ENCODE results near the gene TYK2. TPM values are rescaled to one million over a fixed set of nuclear protein-coding genes. Genes with fewer than 3 reads are reported as not detected.
"Not testable (repeated sequence)": the region's sequence is repeated elsewhere in the genome, so short reads cannot be mapped to it uniquely, and the experiment has no call there.

Gene TYK2
- total RNA-seq, 2 donors from 2014 or later = 241 to 267 TPM

- Mint-ChIP-seq H3K27me3 (peaks cover 39% of the 10 kb centered on the region), H3K36me3 (ENCODE audit: low read depth) (peaks cover 6% of the 10 kb centered on the region), H3K4me3 (peak overlapping the region; percentile 76), H3K4me1 (peaks cover 32% of the 10 kb centered on the region), H3K27ac (no peak overlapping the region)
- no peaks in the 10 kb centered on the region for H3K9me3 ChIP-seq (ENCODE audit: control insufficient read depth, low read length, poor library complexity, severe bottlenecking)
- DNase-seq (no peak), ATAC-seq (no peak)
Measured at GRCh38 chr19:10418235-10418484, 37.8 kb upstream of the TYK2 start.

GRCh38 chr19:10417541-10418234 lies 37.3 kb upstream of the TYK2 start:
- Mint-ChIP-seq H3K27me3 (peaks cover 39% of the 10 kb centered on the region), H3K4me3 (no peak overlapping the region), H3K27ac (no peak overlapping the region), H3K36me3 (ENCODE audit: low read depth) (peaks cover 6% of the 10 kb centered on the region), H3K4me1 (peaks cover 32% of the 10 kb centered on the region)
- H3K9me3 ChIP-seq (ENCODE audit: control insufficient read depth, low read length, poor library complexity, severe bottlenecking) = no peaks in the 10 kb centered on the region
- DNase-seq (no peak), ATAC-seq (no peak)

- peak; percentile 94 to 98 (median 98) for DNase-seq
Measured at GRCh38 chr19:10416380-10417257, 36.2 kb upstream of the TYK2 start.

GRCh38 chr19:10416083-10416379 lies 35.7 kb upstream of the TYK2 start:
- H3K9me3 ChIP-seq (ENCODE audit: control insufficient read depth, low read length, poor library complexity, severe bottlenecking) = no peaks in the 10 kb centered on the region
- H3K27me3 Mint-ChIP-seq = peaks cover 23% of the 10 kb centered on the region
- peaks cover 6% of the 10 kb centered on the region for H3K36me3 Mint-ChIP-seq (ENCODE audit: low read depth)
- H3K27ac Mint-ChIP-seq = peak overlapping the region; percentile 44
- peak overlapping the region; percentile 43 for H3K4me3 Mint-ChIP-seq
- peaks cover 27% of the 10 kb centered on the region for H3K4me1 Mint-ChIP-seq
- ATAC-seq (no peak), DNase-seq (no peak)

More at GRCh38 chr19:10416380-10417257, 36.2 kb upstream of the TYK2 start:
- H3K4me1 Mint-ChIP-seq = peaks cover 31% of the 10 kb centered on the region
- no peaks in the 10 kb centered on the region for H3K9me3 ChIP-seq (ENCODE audit: control insufficient read depth, low read length, poor library complexity, severe bottlenecking)
- peak overlapping the region; percentile 44 for H3K27ac Mint-ChIP-seq
- peaks cover 29% of the 10 kb centered on the region for H3K27me3 Mint-ChIP-seq
- H3K36me3 Mint-ChIP-seq (ENCODE audit: low read depth) = peaks cover 6% of the 10 kb centered on the region
- peak overlapping the region; percentile 43 for H3K4me3 Mint-ChIP-seq
- peak; percentile 77 for ATAC-seq

GRCh38 chr19:10412257-10412977 lies 32.0 kb upstream of the TYK2 start:
- no peak for DNase-seq
- H3K9me3 ChIP-seq (ENCODE audit: control insufficient read depth, low read length, poor library complexity, severe bottlenecking) = no peaks in the 10 kb centered on the region
- Mint-ChIP-seq H3K4me3 (peak overlapping the region; percentile 15), H3K27ac (no peak overlapping the region), H3K36me3 (ENCODE audit: low read depth) (peaks cover 3% of the 10 kb centered on the region), H3K27me3 (no peaks in the 10 kb centered on the region), H3K4me1 (peaks cover 25% of the 10 kb centered on the region)
- ATAC-seq = no peak

- H3K9me3 ChIP-seq (ENCODE audit: control insufficient read depth, low read length, poor library complexity, severe bottlenecking); DNase-seq; H3K4me3 Mint-ChIP-seq; ATAC-seq; H3K36me3 Mint-ChIP-seq (ENCODE audit: low read depth); H3K27ac Mint-ChIP-seq; H3K27me3 Mint-ChIP-seq: not testable (repeated sequence)
- H3K4me1 Mint-ChIP-seq = peaks cover 24% of the 10 kb centered on the region
Measured at GRCh38 chr19:10411224-10411623, 30.9 kb upstream of the TYK2 start.

- DNase-seq (no peak), ATAC-seq (peak; percentile 22)
- peak overlapping the region; percentile 87 for H3K27ac Mint-ChIP-seq
- no peaks in the 10 kb centered on the region for H3K9me3 ChIP-seq (ENCODE audit: control insufficient read depth, low read length, poor library complexity, severe bottlenecking)
- peak overlapping the region; percentile 75 for H3K4me3 Mint-ChIP-seq
- H3K27me3 Mint-ChIP-seq = no peaks in the 10 kb centered on the region
- H3K36me3 Mint-ChIP-seq (ENCODE audit: low read depth) = no peaks in the 10 kb centered on the region
- peaks cover 39% of the 10 kb centered on the region for H3K4me1 Mint-ChIP-seq
Measured at GRCh38 chr19:10408511-10409283, 28.3 kb upstream of the TYK2 start.

- DNase-seq (no peak), ATAC-seq (no peak)
- no peaks in the 10 kb centered on the region for H3K27me3 Mint-ChIP-seq
- H3K4me3 Mint-ChIP-seq = peak overlapping the region; percentile 28
- H3K4me1 Mint-ChIP-seq = peaks cover 46% of the 10 kb centered on the region
- H3K27ac Mint-ChIP-seq = peak overlapping the region; percentile 95
- no peaks in the 10 kb centered on the region for H3K9me3 ChIP-seq (ENCODE audit: control insufficient read depth, low read length, poor library complexity, severe bottlenecking)
- H3K36me3 Mint-ChIP-seq (ENCODE audit: low read depth) = no peaks in the 10 kb centered on the region
Measured at GRCh38 chr19:10407096-10407495, 26.7 kb upstream of the TYK2 start.

GRCh38 chr19:10406191-10406590 lies 25.8 kb upstream of the TYK2 start:
- Mint-ChIP-seq H3K4me3 (peak overlapping the region; percentile 15), H3K27me3 (no peaks in the 10 kb centered on the region), H3K36me3 (ENCODE audit: low read depth) (no peaks in the 10 kb centered on the region), H3K4me1 (peaks cover 51% of the 10 kb centered on the region), H3K27ac (peak overlapping the region; percentile 95)
- H3K9me3 ChIP-seq (ENCODE audit: control insufficient read depth, low read length, poor library complexity, severe bottlenecking) = no peaks in the 10 kb centered on the region
- ATAC-seq (no peak), DNase-seq (no peak)

GRCh38 chr19:10404888-10405820 lies 24.8 kb upstream of the TYK2 start:
- Mint-ChIP-seq H3K27ac (peak overlapping the region; percentile 95), H3K27me3 (no peaks in the 10 kb centered on the region), H3K36me3 (ENCODE audit: low read depth) (no peaks in the 10 kb centered on the region), H3K4me1 (peaks cover 52% of the 10 kb centered on the region), H3K4me3 (peak overlapping the region; percentile 94)
- ATAC-seq (no peak), DNase-seq (peak in 1 of 3 donors; percentile 37)
- H3K9me3 ChIP-seq (ENCODE audit: control insufficient read depth, low read length, poor library complexity, severe bottlenecking) = no peaks in the 10 kb centered on the region

- H3K27ac Mint-ChIP-seq = peak within 1 kb of the TSS; percentile 95
- H3K9me3 ChIP-seq (ENCODE audit: control insufficient read depth, low read length, poor library complexity, severe bottlenecking) = no peaks in the 10 kb centered on the region
- H3K27me3 Mint-ChIP-seq = no peaks in the 10 kb centered on the region
- H3K36me3 Mint-ChIP-seq (ENCODE audit: low read depth) = no peaks in the 10 kb centered on the region
- peaks cover 51% of the 10 kb centered on the region for H3K4me1 Mint-ChIP-seq
- peak; percentile 96 to 97 (median 97) for DNase-seq
- peak; percentile 80 for ATAC-seq
- peak within 1 kb of the TSS; percentile 94 for H3K4me3 Mint-ChIP-seq
Measured at GRCh38 chr19:10403137-10404021, 23.0 kb upstream of the TYK2 start, which contains the start of gene CDC37. Gene CDC37 (minus strand): TSS chr19:10403542. CDS start chr19:10403479, 63 bp downstream.

All from T-helper 17 cell (primary cell).